ENCODE measurements around the gene EFR3B.
"Not testable (repeated sequence)": the region's sequence is repeated elsewhere in the genome, so short reads cannot be mapped to it uniquely, and the experiment has no call there.

The EFR3B gene

GRCh38 chr2:25072606-25073005, 30.7 kb downstream of the EFR3B start:
- DNase-seq (ENCODE audit: low spot score) = no peak

- DNase-seq (ENCODE audit: low spot score) = no peak
These were observed 31.1 kb downstream of the EFR3B start for GRCh38 chr2:25073025-25073424.

- no peak for DNase-seq (ENCODE audit: low spot score)
These were observed 32.0 kb downstream of the EFR3B start for GRCh38 chr2:25073914-25074313.

GRCh38 chr2:25074826-25075225, 33.0 kb downstream of the EFR3B start:
- no peak for DNase-seq (ENCODE audit: low spot score)

- no peak for DNase-seq (ENCODE audit: low spot score)
These were observed 34.9 kb downstream of the EFR3B start for GRCh38 chr2:25076749-25077148.

GRCh38 chr2:25077789-25078169, 35.9 kb downstream of the EFR3B start:
- no peak for DNase-seq (ENCODE audit: low spot score)

- no peak for DNase-seq (ENCODE audit: low spot score)
These were observed 36.5 kb downstream of the EFR3B start for GRCh38 chr2:25078170-25079049.

GRCh38 chr2:25079050-25079635, 37.3 kb downstream of the EFR3B start:
- DNase-seq (ENCODE audit: low spot score) = no peak

GRCh38 chr2:25081237-25081790, 39.4 kb downstream of the EFR3B start:
- no peak for DNase-seq (ENCODE audit: low spot score)

GRCh38 chr2:25082002-25082622, 40.2 kb downstream of the EFR3B start:
- no peak for DNase-seq (ENCODE audit: low spot score)

- DNase-seq (ENCODE audit: low spot score) = no peak
These were observed 44.1 kb downstream of the EFR3B start for GRCh38 chr2:25085761-25086560.

- no peak for DNase-seq (ENCODE audit: low spot score)
These were observed 47.1 kb downstream of the EFR3B start for GRCh38 chr2:25088817-25089516.

GRCh38 chr2:25089605-25090315, 47.9 kb downstream of the EFR3B start:
- no peak for DNase-seq (ENCODE audit: low spot score)

GRCh38 chr2:25090801-25091200, 48.9 kb downstream of the EFR3B start:
- DNase-seq (ENCODE audit: low spot score) = no peak

GRCh38 chr2:25091265-25091664, 49.4 kb downstream of the EFR3B start:
- DNase-seq (ENCODE audit: low spot score) = no peak

GRCh38 chr2:25098056-25098455, 56.2 kb downstream of the EFR3B start:
- no peak for DNase-seq (ENCODE audit: low spot score)

- no peak for DNase-seq (ENCODE audit: low spot score)
These were observed 57.0 kb downstream of the EFR3B start for GRCh38 chr2:25098670-25099486.

GRCh38 chr2:25102352-25102751, 60.5 kb downstream of the EFR3B start:
- not testable (repeated sequence) for DNase-seq (ENCODE audit: low spot score)

GRCh38 chr2:25103287-25103871, 61.5 kb downstream of the EFR3B start:
- no peak for DNase-seq (ENCODE audit: low spot score)
